ENCODE results near the gene NLGN4Y.

DNA sequence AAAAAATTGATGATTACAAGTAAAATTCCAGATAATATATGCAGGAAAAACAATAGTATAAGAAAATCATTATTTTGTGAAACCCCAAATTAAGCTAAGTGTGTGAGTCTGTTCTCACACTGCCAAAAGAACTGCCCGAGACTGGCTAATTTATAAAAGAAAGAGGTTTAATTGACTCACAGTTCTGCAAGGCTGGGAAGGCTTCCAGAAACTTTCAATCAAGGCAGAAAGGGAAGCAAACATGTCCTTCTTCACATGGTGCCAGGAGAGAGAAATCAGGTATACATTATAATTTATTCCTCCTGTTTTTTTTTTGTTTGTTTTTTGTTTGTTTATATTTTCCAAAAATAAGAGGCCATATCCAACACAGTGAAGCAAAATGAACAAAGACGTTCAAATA is 276.8 kb downstream of the NLGN4Y start:
- TF ChIP-seq, protein P1, sequence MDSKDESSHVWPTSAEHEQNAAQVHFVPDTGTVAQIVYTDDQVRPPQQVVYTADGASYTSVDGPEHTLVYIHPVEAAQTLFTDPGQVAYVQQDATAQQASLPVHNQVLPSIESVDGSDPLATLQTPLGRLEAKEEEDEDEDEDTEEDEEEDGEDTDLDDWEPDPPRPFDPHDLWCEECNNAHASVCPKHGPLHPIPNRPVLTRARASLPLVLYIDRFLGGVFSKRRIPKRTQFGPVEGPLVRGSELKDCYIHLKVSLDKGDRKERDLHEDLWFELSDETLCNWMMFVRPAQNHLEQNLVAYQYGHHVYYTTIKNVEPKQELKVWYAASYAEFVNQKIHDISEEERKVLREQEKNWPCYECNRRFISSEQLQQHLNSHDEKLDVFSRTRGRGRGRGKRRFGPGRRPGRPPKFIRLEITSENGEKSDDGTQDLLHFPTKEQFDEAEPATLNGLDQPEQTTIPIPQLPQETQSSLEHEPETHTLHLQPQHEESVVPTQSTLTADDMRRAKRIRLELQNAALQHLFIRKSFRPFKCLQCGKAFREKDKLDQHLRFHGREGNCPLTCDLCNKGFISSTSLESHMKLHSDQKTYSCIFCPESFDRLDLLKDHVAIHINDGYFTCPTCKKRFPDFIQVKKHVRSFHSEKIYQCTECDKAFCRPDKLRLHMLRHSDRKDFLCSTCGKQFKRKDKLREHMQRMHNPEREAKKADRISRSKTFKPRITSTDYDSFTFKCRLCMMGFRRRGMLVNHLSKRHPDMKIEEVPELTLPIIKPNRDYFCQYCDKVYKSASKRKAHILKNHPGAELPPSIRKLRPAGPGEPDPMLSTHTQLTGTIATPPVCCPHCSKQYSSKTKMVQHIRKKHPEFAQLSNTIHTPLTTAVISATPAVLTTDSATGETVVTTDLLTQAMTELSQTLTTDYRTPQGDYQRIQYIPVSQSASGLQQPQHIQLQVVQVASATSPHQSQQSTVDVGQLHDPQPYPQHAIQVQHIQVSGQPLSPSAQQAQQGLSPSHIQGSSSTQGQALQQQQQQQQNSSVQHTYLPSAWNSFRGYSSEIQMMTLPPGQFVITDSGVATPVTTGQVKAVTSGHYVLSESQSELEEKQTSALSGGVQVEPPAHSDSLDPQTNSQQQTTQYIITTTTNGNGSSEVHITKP (CRISPR knock-in tag; IDR thresholded peaks at IDR 0.05; ENCODE audit: low read depth), result no peak
- TF ChIP-seq GLI4 (CRISPR knock-in tag; IDR thresholded peaks at IDR 0.05; ENCODE audit: borderline replicate concordance), result no peak
- TF ChIP-seq RAD21 (CRISPR knock-in tag; IDR thresholded peaks at IDR 0.05), result no peak
- no peak for TF ChIP-seq SIX1 (CRISPR knock-in tag; IDR thresholded peaks at IDR 0.05; ENCODE audit: borderline replicate concordance)
- TF ChIP-seq HCFC1 (IDR thresholded peaks at IDR 0.05; ENCODE audit: low read depth, low read length), result no peak

Measured in HepG2 (cell line).